WTC11 (cell line): ENCODE data around the gene NFE2L3. TPM values are rescaled to one million over a fixed set of nuclear protein-coding genes. Genes with fewer than 3 reads are reported as not detected.

Source experiments
- ATF1 ChIP-seq: sonication (generic); formaldehyde crosslinking; IDR thresholded peaks from 2 replicates; pipeline ENCODE4 v1.8.1; 2023; ENCODE audit warnings: mild to moderate bottlenecking, moderate library complexity, missing genetic modification reagents
- CREB1 ChIP-seq: sonication (generic); formaldehyde crosslinking; IDR thresholded peaks from 2 replicates; pipeline ENCODE4 v1.8.0; 2023; ENCODE audit warnings: mild to moderate bottlenecking, missing genetic modification reagents
- CREM ChIP-seq: sonication (generic); formaldehyde crosslinking; IDR thresholded peaks from 2 replicates; pipeline ENCODE4 v1.8.1; 2022; ENCODE audit warnings: mild to moderate bottlenecking, missing genetic modification reagents, moderate library complexity
- ESRRA ChIP-seq: sonication (generic); formaldehyde crosslinking; IDR thresholded peaks from 2 replicates; pipeline ENCODE4 v1.8.1; 2022; ENCODE audit warnings: mild to moderate bottlenecking, missing genetic modification reagents, borderline replicate concordance
- FOXJ3 ChIP-seq: sonication (generic); formaldehyde crosslinking; IDR thresholded peaks from 2 replicates; pipeline ENCODE4 v1.9.0; 2021; ENCODE audit warnings: missing genetic modification reagents, mild to moderate bottlenecking, borderline replicate concordance
- GABPB1 ChIP-seq: sonication (generic); formaldehyde crosslinking; IDR thresholded peaks from 2 replicates; pipeline ENCODE4 v1.8.1; 2023; ENCODE audit warnings: mild to moderate bottlenecking, missing genetic modification reagents
- JAZF1 ChIP-seq: fragments of 250-450 bp; sonication (Bioruptor Pico); IDR thresholded peaks from 2 replicates; pipeline ENCODE4 v1.9.0; 2021; ENCODE audit warnings: moderate library complexity, mild to moderate bottlenecking, inconsistent platforms
- JUN ChIP-seq: sonication (generic); formaldehyde crosslinking; IDR thresholded peaks from 2 replicates; pipeline ENCODE4 v1.8.0; 2023; ENCODE audit warnings: mild to moderate bottlenecking, missing genetic modification reagents
- NR2C2 ChIP-seq: sonication (generic); formaldehyde crosslinking; IDR thresholded peaks from 2 replicates; pipeline ENCODE4 v1.8.0; 2022; ENCODE audit warnings: mild to moderate bottlenecking, missing genetic modification reagents
- OVOL2 ChIP-seq: fragments of 250-450 bp; sonication (Bioruptor Pico); IDR thresholded peaks from 2 replicates; pipeline ENCODE4 v1.9.0; 2021; ENCODE audit warnings: mild to moderate bottlenecking, borderline replicate concordance
- PRRX2 ChIP-seq: fragments of 250-450 bp; sonication (Bioruptor Pico); IDR thresholded peaks from 2 replicates; pipeline ENCODE4 v1.8.0; 2021; ENCODE audit warnings: mild to moderate bottlenecking
- RELA ChIP-seq: sonication (generic); formaldehyde crosslinking; IDR thresholded peaks from 2 replicates; pipeline ENCODE4 v1.8.1; 2022; ENCODE audit warnings: missing genetic modification reagents, mild to moderate bottlenecking, borderline replicate concordance
- SMAD4 ChIP-seq: sonication (generic); formaldehyde crosslinking; IDR thresholded peaks from 2 replicates; pipeline ENCODE4 v1.8.0; 2022; ENCODE audit warnings: mild to moderate bottlenecking, missing genetic modification reagents
- SOX15 ChIP-seq: fragments of 250-450 bp; sonication (Bioruptor Pico); IDR thresholded peaks from 2 replicates; pipeline ENCODE4 v1.9.0; 2021; ENCODE audit warnings: mild to moderate bottlenecking
- SP1 ChIP-seq: sonication (generic); formaldehyde crosslinking; conservative IDR thresholded peaks from 2 replicates; pipeline ENCODE4 v1.8.1; 2022; ENCODE audit warnings: missing genetic modification reagents
- ZNF121 ChIP-seq: sonication (generic); formaldehyde crosslinking; IDR thresholded peaks from 2 replicates; pipeline ENCODE4 v1.8.0; 2023; ENCODE audit warnings: missing genetic modification reagents
- total RNA-seq: library from RNA; stranded (reverse); gene quantifications from 3 replicates; pipeline ENCODE4 v1.2.3, GENCODE V29; 2021
- TF ChIP-seq, protein P1 (sequence below): fragments of 250-450 bp; sonication (Bioruptor Pico); conservative IDR thresholded peaks from 2 replicates; pipeline ENCODE4 v1.9.0; 2021; ENCODE audit warnings: mild to moderate bottlenecking
- TF ChIP-seq, protein P2 (sequence below): sonication (generic); formaldehyde crosslinking; IDR thresholded peaks from 2 replicates; pipeline ENCODE4 v1.8.1; 2022; ENCODE audit warnings: missing genetic modification reagents, borderline replicate concordance
- TF ChIP-seq, protein P3 (sequence below): fragments of 250-450 bp; sonication (Bioruptor Pico); IDR thresholded peaks from 2 replicates; pipeline ENCODE4 v1.8.0; 2021; ENCODE audit warnings: mild to moderate bottlenecking
- TF ChIP-seq, protein P4 (sequence below): sonication (generic); formaldehyde crosslinking; IDR thresholded peaks from 2 replicates; pipeline ENCODE4 v1.8.1; 2023; ENCODE audit warnings: mild to moderate bottlenecking, missing genetic modification reagents, borderline replicate concordance
- TF ChIP-seq, protein P5 (sequence below): fragments of 250-450 bp; sonication (Bioruptor Pico); IDR thresholded peaks from 2 replicates; pipeline ENCODE4 v1.9.0; 2021; ENCODE audit warnings: moderate library complexity, mild to moderate bottlenecking, inconsistent platforms, borderline replicate concordance
- TF ChIP-seq, protein P6 (sequence below): sonication (generic); formaldehyde crosslinking; IDR thresholded peaks from 2 replicates; pipeline ENCODE4 v1.8.0; 2023; ENCODE audit warnings: mild to moderate bottlenecking, missing genetic modification reagents
- TF ChIP-seq, protein P7 (sequence below): sonication (generic); formaldehyde crosslinking; IDR thresholded peaks from 2 replicates; pipeline ENCODE4 v1.8.1; 2023; ENCODE audit warnings: mild to moderate bottlenecking, missing genetic modification reagents

Gene NFE2L3
- total RNA-seq, 1 experiment from 2014 or later = 66.8 TPM

DNA sequence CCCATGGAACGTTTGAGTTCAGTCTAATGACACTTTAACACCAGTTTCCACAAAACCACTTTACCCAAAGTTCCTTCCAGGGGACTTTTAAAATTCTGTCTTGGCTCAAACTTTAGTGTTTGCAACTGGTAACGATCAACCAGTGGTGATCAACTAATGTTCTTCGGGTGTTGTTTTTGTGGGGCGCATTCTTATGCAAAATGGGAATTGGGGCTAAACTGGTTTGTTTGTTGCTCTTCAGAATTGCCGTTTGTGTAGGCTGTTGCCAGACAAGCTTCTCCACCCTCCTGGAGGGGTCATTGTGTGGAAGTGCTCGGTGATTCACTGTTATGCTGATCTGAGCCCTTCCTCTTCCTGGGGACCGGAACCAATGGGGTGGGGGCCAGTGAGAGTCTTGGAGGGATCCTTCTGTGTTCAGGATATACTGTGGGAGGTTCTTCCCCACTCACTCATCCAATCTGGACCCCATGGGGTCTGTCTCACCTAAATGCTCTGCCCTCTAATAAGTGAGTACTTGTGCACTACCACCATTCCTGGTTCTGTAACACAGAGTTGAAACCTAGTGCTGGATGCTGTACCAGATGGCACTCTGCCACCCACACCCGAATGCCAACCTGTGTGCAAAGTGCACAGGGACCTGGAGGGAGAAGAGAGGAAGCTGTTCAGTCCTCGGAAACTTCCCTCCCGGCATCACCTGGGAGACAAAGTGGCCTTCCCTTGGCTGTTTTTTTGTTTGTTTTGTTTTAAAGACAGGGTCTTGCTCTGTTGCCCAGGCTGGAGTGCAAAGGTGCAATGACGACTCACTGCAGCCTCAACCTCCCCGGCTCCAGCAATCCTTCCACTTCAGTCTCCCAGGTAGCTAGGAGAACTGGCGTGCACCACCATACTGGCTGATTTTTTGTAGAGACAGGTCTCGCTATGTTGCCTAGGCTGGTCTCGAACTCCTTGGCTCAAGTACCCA, 2.1 kb downstream of the NFE2L3 start (continued):
- TF ChIP-seq, protein P1, sequence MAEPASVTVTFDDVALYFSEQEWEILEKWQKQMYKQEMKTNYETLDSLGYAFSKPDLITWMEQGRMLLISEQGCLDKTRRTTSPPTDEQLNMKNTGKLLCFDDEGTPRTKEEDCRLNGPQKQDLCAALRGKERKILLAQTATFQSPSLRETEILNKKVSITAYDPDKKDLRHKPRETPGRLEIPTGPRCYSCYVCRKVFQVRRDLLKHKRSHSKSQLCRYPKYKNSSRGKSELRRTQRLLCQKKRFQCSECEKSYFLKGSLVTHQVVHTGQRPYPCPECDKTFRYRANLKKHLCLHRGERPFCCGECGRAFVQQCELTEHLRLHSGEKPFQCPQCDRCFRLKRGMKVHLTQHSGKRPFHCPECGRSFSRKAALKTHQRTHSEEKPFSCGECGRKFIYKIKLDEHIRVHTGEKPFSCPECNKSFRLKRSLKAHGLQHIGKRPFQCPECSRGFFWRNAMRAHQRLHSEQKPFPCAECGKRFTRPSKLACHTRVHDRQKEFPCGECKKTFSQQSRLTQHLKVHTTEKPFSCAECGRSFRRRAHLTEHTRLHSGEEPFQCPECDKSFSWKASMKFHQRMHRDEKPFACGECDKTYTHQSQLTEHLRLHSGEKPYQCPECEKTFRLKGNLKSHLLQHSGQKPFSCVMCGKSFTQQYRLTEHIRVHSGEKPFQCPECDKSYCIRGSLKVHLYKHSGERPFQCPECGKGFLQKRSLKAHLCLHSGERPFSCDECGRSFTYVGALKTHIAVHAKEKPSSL = no peak
- TF ChIP-seq JUN (CRISPR knock-in tag) (no peak), ESRRA (no peak), JAZF1 (no peak), ZNF121 (CRISPR knock-in tag) (peak; percentile 99), NR2C2 (CRISPR knock-in tag) (no peak), OVOL2 (CRISPR knock-in tag) (no peak), SOX15 (CRISPR knock-in tag) (no peak), RELA (CRISPR knock-in tag) (no peak), SMAD4 (CRISPR knock-in tag) (no peak), GABPB1 (CRISPR knock-in tag) (no peak), PRRX2 (CRISPR knock-in tag) (no peak), ATF1 (CRISPR knock-in tag) (no peak), CREM (CRISPR knock-in tag) (no peak), FOXJ3 (CRISPR knock-in tag) (peak; percentile 77; the same call in 1 of the 2 replicates), SP1 (peak; percentile 54), CREB1 (CRISPR knock-in tag) (no peak)
- TF ChIP-seq, protein P2, sequence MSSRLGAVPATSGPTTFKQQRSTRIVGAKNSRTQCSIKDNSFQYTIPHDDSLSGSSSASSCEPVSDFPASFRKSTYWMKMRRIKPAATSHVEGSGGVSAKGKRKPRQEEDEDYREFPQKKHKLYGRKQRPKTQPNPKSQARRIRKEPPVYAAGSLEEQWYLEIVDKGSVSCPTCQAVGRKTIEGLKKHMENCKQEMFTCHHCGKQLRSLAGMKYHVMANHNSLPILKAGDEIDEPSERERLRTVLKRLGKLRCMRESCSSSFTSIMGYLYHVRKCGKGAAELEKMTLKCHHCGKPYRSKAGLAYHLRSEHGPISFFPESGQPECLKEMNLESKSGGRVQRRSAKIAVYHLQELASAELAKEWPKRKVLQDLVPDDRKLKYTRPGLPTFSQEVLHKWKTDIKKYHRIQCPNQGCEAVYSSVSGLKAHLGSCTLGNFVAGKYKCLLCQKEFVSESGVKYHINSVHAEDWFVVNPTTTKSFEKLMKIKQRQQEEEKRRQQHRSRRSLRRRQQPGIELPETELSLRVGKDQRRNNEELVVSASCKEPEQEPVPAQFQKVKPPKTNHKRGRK (CRISPR knock-in tag) = no peak
- TF ChIP-seq, protein P3, sequence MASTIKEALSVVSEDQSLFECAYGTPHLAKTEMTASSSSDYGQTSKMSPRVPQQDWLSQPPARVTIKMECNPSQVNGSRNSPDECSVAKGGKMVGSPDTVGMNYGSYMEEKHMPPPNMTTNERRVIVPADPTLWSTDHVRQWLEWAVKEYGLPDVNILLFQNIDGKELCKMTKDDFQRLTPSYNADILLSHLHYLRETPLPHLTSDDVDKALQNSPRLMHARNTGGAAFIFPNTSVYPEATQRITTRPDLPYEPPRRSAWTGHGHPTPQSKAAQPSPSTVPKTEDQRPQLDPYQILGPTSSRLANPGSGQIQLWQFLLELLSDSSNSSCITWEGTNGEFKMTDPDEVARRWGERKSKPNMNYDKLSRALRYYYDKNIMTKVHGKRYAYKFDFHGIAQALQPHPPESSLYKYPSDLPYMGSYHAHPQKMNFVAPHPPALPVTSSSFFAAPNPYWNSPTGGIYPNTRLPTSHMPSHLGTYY (CRISPR knock-in tag) = no peak
- TF ChIP-seq, protein P4, sequence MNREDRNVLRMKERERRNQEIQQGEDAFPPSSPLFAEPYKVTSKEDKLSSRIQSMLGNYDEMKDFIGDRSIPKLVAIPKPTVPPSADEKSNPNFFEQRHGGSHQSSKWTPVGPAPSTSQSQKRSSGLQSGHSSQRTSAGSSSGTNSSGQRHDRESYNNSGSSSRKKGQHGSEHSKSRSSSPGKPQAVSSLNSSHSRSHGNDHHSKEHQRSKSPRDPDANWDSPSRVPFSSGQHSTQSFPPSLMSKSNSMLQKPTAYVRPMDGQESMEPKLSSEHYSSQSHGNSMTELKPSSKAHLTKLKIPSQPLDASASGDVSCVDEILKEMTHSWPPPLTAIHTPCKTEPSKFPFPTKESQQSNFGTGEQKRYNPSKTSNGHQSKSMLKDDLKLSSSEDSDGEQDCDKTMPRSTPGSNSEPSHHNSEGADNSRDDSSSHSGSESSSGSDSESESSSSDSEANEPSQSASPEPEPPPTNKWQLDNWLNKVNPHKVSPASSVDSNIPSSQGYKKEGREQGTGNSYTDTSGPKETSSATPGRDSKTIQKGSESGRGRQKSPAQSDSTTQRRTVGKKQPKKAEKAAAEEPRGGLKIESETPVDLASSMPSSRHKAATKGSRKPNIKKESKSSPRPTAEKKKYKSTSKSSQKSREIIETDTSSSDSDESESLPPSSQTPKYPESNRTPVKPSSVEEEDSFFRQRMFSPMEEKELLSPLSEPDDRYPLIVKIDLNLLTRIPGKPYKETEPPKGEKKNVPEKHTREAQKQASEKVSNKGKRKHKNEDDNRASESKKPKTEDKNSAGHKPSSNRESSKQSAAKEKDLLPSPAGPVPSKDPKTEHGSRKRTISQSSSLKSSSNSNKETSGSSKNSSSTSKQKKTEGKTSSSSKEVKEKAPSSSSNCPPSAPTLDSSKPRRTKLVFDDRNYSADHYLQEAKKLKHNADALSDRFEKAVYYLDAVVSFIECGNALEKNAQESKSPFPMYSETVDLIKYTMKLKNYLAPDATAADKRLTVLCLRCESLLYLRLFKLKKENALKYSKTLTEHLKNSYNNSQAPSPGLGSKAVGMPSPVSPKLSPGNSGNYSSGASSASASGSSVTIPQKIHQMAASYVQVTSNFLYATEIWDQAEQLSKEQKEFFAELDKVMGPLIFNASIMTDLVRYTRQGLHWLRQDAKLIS (CRISPR knock-in tag) = no peak
- TF ChIP-seq, protein P5, sequence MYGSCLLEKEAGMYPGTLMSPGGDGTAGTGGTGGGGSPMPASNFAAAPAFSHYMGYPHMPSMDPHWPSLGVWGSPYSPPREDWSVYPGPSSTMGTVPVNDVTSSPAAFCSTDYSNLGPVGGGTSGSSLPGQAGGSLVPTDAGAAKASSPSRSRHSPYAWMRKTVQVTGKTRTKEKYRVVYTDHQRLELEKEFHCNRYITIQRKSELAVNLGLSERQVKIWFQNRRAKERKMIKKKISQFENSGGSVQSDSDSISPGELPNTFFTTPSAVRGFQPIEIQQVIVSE (CRISPR knock-in tag) = no peak
- TF ChIP-seq, protein P6, sequence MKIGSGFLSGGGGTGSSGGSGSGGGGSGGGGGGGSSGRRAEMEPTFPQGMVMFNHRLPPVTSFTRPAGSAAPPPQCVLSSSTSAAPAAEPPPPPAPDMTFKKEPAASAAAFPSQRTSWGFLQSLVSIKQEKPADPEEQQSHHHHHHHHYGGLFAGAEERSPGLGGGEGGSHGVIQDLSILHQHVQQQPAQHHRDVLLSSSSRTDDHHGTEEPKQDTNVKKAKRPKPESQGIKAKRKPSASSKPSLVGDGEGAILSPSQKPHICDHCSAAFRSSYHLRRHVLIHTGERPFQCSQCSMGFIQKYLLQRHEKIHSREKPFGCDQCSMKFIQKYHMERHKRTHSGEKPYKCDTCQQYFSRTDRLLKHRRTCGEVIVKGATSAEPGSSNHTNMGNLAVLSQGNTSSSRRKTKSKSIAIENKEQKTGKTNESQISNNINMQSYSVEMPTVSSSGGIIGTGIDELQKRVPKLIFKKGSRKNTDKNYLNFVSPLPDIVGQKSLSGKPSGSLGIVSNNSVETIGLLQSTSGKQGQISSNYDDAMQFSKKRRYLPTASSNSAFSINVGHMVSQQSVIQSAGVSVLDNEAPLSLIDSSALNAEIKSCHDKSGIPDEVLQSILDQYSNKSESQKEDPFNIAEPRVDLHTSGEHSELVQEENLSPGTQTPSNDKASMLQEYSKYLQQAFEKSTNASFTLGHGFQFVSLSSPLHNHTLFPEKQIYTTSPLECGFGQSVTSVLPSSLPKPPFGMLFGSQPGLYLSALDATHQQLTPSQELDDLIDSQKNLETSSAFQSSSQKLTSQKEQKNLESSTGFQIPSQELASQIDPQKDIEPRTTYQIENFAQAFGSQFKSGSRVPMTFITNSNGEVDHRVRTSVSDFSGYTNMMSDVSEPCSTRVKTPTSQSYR (CRISPR knock-in tag) = no peak
- TF ChIP-seq, protein P7, sequence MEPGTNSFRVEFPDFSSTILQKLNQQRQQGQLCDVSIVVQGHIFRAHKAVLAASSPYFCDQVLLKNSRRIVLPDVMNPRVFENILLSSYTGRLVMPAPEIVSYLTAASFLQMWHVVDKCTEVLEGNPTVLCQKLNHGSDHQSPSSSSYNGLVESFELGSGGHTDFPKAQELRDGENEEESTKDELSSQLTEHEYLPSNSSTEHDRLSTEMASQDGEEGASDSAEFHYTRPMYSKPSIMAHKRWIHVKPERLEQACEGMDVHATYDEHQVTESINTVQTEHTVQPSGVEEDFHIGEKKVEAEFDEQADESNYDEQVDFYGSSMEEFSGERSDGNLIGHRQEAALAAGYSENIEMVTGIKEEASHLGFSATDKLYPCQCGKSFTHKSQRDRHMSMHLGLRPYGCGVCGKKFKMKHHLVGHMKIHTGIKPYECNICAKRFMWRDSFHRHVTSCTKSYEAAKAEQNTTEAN (CRISPR knock-in tag) = no peak
